Activated B cell treated with CpG ODN at 0.5 μM for 24 hours (primary cell): ENCODE data around the gene XPO5. TPM values are rescaled to one million over a fixed set of nuclear protein-coding genes. Genes with fewer than 3 reads are reported as not detected.
A peak's percentile ranks its signal among the peaks of the same experiment; 100 is the strongest.

Experiments
- ATAC-seq: fragments of 200-7000 bp; cut with Tn5 transposase; one replicate; pipeline ENCODE4 v1.10.0; 2021; ENCODE audit warnings: low read depth, mild to moderate bottlenecking, moderate library complexity
- CTCF ChIA-PET: fragments of 350-600 bp; sonication (Branson Sonifier 250); formaldehyde crosslinking; loops from one replicate; lab custom pipeline; 2021; ENCODE audit warnings: antibody characterized with exemption; lab: Charles Lee
- POLR2A ChIA-PET: fragments of 350-600 bp; sonication (Branson Sonifier 250); formaldehyde crosslinking; loops from one replicate; lab custom pipeline; 2021; ENCODE audit warnings: antibody characterized with exemption; lab: Charles Lee
- DNase-seq: peaks from one replicate; pipeline ENCODE4 v3.0.0; 2022
- H3K27ac Mint-ChIP-seq: one replicate; pipeline ENCODE4 v1.8.0; 2020; ENCODE audit warnings: mixed read lengths
- H3K27me3 Mint-ChIP-seq: one replicate; pipeline ENCODE4 v1.8.0; 2021; ENCODE audit warnings: mixed read lengths
- H3K36me3 Mint-ChIP-seq: one replicate; pipeline ENCODE4 v1.8.0; 2021; ENCODE audit warnings: low read depth, mixed read lengths
- H3K4me1 Mint-ChIP-seq: one replicate; pipeline ENCODE4 v1.8.0; 2021; ENCODE audit warnings: mixed read lengths
- H3K4me3 Mint-ChIP-seq: one replicate; pipeline ENCODE4 v1.8.0; 2020; ENCODE audit warnings: mild to moderate bottlenecking, mixed read lengths
- H3K9me3 Mint-ChIP-seq: one replicate; pipeline ENCODE4 v1.8.0; 2020; ENCODE audit warnings: mixed read lengths
- CTCF ChIP-seq: fragments of 200-600 bp; IDR thresholded peaks from one replicate; pipeline ENCODE4 v1.8.0; 2022; ENCODE audit warnings: antibody characterized with exemption, mild to moderate bottlenecking
- intact Hi-C: fragments of 100-400 bp; cut with micrococcal nuclease; formaldehyde crosslinking; loops from one replicate; pipeline ENCODE4 v1.15.1; 2024
- total RNA-seq: library from RNA; stranded (reverse); gene quantifications from 2 replicates; pipeline ENCODE4 v1.2.3, GENCODE V29; 2022

The XPO5 gene
- total RNA-seq, 1 donor from 2014 or later, result 59.4 TPM

GRCh38 chr6:43588194-43588593 is 12.4 kb upstream of the XPO5 start:
- ChIA-PET CTCF (no interaction called here), POLR2A (no interaction called here)
- no peak for ATAC-seq
- Mint-ChIP-seq H3K27me3 (no peaks in the 10 kb centered on the region), H3K4me1 (peaks cover 5% of the 10 kb centered on the region), H3K9me3 (no peaks in the 10 kb centered on the region), H3K36me3 (peaks cover 74% of the 10 kb centered on the region), H3K4me3 (no peak overlapping the region), H3K27ac (no peak overlapping the region)
- TF ChIP-seq CTCF, result no peak
- intact Hi-C loops, result no loop called here
- DNase-seq, result no peak

GRCh38 chr6:43584892-43585570 is 9.2 kb upstream of the XPO5 start:
- Mint-ChIP-seq H3K9me3 (no peaks in the 10 kb centered on the region), H3K4me1 (peaks cover 5% of the 10 kb centered on the region), H3K4me3 (no peak overlapping the region), H3K27me3 (no peaks in the 10 kb centered on the region), H3K27ac (no peak overlapping the region), H3K36me3 (peaks cover 67% of the 10 kb centered on the region)
- TF ChIP-seq CTCF, result no peak
- ATAC-seq (no peak), DNase-seq (no peak)
- ChIA-PET POLR2A (no interaction called here), CTCF (interaction anchor here (1.6 kb wide), 1 partner anchor 9 kb away, joined by 4 read pairs; no protein-coding TSS in a partner anchor)
- intact Hi-C loops, result no loop called here

GRCh38 chr6:43582911-43583310 is 7.1 kb upstream of the XPO5 start:
- POLR2A ChIA-PET, result no interaction called here
- Mint-ChIP-seq H3K36me3 (peaks cover 57% of the 10 kb centered on the region), H3K9me3 (no peaks in the 10 kb centered on the region), H3K4me3 (no peak overlapping the region), H3K4me1 (peaks cover 19% of the 10 kb centered on the region), H3K27ac (no peak overlapping the region), H3K27me3 (no peaks in the 10 kb centered on the region)
- intact Hi-C loops, result no loop called here
- ATAC-seq, result no peak
- no peak for DNase-seq
- CTCF ChIA-PET, result no interaction called here
- TF ChIP-seq CTCF, result no peak

GRCh38 chr6:43579171-43579570 is 3.3 kb upstream of the XPO5 start:
- intact Hi-C loops, result loop anchor here (10.0 kb wide), 1 partner anchor 806 kb away; the partner anchor contains the start of gene CDC5L
- no peak for ATAC-seq

More at GRCh38 chr6:43579171-43579570, 3.3 kb upstream of the XPO5 start:
- POLR2A ChIA-PET, result interaction anchor here (0.7 to 1.3 kb wide), 2 partner anchors 57 to 687 kb away, joined by 3 read pairs; partner anchors contain the start of gene MAD2L1BP
- DNase-seq, result no peak
- no peak overlapping the region for H3K4me3 Mint-ChIP-seq
- H3K36me3 Mint-ChIP-seq, result peaks cover 37% of the 10 kb centered on the region
- CTCF ChIA-PET, result no interaction called here
- H3K27ac Mint-ChIP-seq, result peak overlapping the region; percentile 39
- H3K4me1 Mint-ChIP-seq, result peaks cover 41% of the 10 kb centered on the region
- no peaks in the 10 kb centered on the region for H3K9me3 Mint-ChIP-seq
- no peaks in the 10 kb centered on the region for H3K27me3 Mint-ChIP-seq
- TF ChIP-seq CTCF, result no peak
